Limb (tissue), 2 donors: ENCODE results near the gene MEF2D.

ENCODE experiments used
- DNase-seq, 2 donors: peaks; one replicate each; pipeline ENCODE4 v3.0.0-alpha.2; 2016; ENCODE audit errors: extremely low spot score in 2 of 2

Gene MEF2D

DNA sequence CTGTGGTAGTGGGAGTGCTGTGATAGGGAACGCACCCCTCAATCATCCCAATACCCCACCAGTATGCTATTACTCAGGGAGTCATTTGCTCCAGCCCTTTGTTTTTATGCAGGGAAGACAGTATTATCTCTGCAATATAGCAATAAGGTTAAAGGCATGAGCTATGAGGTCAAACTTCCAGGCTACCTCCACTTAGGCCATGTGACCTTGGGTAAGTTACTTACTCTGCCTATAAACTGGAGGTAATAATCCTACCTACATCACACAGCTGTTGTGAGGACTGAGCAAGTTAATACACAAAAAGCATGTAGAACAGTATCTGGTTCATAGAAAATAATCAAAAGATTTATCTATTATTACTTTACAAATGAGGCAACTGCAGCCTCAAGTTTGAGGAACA lies 30.1 kb downstream of the MEF2D start:
- DNase-seq = no peak

DNA sequence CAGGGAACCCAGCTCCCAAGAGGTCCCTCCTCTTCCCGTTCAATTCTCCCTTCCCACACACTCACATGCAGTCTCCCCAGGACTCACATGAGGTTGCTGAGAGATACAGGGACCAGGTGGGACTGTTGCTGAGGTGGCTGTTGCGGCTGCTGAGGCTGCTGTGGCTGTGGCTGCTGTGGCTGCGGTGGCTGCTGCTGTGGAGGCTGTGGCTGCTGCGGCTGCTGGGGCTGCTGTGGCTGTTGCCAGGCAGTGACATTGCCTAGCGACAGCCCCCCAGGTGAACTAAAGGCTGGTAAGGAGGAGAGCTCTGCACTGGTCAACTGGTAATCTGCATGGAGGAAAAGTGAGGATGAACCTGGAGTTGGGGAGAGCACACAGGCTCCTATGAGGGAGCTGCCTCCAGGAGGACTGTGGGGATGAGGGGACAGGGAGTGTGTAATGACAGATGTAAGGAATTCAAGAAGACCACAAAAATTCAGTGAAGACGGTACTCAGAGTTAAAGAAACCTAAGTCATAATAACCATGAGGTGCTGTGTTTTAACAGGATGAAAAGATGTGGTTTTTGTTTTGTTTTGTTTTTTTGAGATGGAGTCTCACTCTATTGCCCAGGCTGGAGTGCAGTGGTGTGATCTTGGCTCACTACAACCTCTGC lies 31.8 kb downstream of the MEF2D start:
- DNase-seq = no peak

DNA sequence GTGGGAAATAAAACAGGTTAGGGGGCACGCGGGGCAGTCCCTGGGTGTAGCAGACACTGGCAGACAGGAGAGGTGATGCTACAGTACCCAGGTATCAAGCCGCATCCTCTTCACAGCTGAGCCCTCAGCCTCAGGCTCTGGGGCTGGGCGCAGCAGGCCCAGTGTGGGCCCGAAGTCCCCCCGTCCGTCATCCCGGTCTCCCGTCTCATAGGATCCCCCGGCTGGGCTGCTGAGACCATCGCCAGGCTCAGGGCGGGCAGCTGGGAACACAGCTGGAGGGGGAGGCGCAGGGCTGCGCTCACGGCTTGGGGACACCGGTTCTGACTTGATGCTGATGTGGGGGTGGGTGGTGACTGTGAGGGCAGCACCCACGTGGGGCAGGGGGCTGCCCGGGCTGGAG lies 32.7 kb downstream of the MEF2D start:
- DNase-seq = no peak

DNA sequence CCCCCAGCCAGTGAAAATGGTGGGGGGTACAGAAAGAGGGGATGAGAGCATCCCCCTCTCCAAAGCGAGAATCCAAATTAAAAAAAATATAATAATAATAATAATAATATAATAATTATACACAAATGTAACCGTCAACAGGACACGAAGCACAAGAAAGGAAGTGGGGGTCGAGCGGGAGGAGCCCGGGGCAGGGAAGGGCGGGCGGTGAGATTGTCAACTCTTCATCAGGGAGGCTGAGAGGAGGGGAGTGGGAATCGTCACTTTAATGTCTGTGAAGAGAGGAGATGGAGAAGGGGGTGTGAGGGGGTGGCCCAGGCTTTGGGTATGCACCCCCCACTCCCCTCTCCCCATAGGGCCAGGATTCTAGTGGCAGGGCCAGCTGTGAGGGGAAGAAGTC lies 33.2 kb downstream of the MEF2D start:
- DNase-seq = no peak

DNA sequence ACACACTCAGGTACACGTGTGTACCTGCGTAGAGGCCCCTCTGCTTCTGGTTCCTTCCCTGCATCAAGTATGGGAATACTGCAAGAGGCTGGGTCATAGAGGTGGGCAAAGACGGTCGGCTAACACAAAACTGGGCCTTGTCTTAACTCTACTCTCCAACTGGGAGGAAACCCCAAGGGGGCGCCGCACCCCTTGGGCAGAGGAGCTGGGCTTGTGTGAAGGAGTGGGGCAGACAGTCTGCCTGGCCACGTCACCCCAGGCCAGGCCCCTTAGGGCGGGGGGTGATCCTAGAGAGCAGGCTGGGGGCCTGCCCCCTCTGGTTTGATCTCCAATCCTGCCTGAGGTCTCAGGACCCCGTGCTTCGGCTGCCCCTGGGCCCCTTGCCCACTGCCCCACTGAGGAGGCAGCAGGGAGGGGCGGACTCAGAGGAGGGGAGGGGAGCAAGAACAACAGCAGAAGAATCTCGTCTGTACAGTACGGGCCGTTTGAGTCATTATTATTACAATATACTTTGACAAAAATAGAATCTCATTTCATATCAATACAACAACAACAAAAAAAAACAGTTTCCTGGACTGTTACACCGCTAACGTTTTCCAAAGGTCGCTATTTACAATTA lies 34.7 kb downstream of the MEF2D start:
- DNase-seq = no peak

DNA sequence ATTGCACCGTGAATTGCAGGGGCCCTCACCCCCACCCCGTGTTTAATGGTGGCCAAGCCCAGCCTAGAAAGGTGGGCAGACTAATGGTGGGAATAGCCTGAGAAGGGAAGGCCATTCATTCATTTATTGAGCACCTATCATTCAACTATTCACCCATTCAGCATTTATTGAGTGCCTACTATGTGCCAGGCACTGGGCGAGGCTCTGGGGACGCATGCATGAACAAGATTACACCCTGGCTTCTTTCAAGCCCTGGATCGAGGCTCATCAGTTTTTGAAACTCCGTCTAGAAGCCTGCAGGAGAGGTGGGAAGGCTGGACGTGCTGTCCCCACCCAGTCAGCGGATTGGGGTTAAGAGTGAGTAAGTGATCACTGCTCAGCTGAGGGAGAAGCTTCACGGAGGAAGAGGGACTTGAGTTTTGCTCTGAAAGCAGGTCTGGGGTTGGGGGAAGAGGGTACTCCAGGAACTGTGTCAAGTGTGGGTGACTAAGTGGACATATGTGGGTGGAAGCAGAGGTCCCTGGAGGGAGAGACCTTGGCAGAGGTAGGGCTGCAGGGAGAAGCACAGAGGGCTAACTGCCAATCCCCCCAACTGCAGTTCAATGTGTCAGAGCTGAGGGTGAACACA lies 35.6 kb downstream of the MEF2D start:
- no peak for DNase-seq

DNA sequence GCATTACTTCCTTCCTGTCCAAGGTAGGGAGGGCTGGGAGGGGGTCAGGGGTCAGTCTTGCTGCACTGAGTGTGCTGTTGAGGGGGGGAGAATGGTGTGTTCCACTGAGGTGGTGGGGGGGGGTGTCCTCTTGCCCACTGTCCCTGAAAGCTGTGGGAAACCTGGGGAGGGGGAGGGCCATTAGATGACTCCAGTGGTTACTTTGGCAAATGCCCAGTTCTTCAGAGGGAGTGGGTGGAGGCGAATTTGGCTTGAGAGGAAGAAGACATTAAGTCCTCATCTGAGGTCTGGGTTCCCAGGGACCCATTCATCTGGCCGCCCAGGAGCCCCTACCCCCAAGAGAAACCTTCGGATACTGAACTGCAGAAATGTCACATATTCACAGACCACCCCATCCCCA lies 36.2 kb downstream of the MEF2D start:
- DNase-seq = no peak

DNA sequence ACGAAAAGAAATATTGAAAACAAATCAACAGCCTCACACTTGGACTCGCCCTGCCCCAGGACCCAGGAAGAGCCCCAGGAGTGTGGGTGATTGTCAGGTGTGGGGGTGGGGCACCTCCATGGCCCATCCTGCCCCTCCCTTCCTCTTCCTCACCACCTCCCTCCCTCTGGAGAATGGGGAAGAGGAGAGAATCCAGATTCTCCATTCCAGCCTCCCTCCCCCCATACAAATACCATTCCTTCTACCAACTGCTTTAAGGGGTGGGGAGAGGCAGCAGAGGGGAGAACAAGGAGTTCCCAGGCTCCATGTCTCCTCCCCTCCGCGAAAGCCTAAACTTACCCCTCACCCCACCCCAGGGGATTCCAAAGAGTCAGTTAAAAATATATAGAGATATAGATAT lies 36.7 kb downstream of the MEF2D start:
- DNase-seq = no peak

DNA sequence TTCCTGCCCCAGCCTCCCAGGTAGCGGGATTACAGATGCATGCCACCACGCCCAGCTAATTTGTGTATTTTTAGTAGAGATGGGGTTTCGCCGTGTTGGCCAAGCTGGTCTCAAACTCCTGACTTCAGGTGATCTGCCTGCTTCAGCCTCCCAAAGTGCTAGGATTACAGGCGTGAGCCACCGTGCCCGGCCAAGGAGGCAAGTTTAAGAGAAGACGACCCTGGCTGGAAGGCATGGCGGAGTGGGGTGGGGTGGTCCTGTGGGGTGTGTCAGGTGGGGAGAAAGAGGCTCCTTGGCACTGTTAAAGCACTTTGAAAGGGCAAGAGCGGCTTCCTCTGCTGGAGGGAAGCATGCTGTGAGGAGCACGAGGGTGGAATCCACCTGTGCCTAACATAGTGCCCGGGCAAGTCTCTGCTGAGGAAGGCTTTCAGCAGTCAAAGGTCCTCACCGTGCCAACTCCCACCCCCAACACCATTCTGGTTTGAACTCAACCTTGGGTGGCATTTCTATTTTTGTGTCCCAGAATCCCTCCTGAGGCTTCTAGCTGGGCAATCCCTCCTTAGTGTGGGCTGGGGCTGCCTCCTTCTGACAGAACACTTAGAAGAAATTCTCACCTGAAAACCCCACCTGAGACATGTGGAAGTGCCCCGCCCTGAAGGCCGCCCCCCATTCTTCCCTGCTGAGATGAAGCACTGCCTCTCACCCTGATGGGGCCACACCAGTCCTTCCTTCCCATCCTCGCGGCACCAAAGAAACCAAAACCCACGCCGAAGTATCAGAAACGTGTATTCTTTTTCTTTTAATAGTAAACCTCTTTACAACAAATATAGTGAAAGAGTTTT lies 37.4 kb downstream of the MEF2D start:
- no peak for DNase-seq

DNA sequence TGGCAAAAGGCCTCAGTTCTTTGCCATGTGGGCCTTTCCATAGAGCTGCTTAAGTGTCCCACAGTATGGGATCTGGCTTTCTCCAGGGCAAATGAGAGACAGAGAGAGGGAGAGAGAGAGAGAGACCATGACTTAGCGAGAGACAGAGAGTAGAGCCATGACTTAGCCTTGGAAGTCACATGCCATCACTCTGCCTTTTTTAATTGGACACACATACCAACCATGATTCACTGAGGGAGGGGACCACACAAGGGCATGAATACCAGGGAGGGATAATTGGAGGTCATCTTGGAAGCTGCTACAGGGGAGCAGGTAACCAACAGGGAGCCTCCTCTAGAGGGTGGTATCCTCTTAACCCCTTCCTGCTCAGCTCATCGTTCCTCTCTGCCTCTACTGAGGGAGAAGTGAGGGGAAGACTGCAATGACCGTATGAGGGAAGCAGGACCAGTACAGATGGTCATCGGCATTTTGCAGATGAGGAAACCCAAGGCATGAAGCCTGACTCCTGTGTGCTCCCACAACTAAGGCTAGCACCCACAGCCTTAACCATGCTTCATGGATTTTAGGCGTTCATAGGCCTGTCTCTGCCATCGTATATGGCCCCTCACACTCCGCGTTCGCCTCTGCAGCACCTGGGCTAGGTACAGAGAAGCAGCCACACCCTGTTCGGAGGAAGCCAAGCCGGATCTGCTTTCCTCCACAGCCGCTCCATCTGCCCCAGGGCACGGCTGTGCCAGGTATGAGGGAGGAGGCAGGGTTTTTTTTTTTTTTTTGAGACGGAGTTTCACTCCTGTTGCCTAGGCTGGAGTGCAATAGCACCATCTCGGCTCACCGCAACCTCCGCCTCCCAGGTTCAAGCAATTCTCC lies 38.6 kb downstream of the MEF2D start:
- no peak for DNase-seq

DNA sequence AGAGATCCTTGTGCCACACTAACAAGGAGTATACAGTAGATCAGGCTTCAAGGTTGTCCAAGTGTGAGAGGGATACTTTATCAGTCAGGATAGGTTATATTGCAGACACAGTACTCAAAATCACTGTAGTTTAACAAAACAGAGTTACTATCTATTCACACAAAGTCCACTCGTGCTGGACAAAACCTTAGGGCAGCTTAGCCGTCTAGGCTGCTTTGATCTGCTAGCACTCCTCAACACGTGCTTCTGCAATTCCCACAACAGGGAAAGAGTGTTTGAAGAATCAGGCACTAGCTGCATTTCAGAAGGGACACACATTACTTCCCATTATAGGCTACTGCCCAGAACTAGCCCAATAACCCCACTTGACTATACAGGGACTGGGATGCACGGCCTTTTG lies 39.5 kb downstream of the MEF2D start:
- no peak for DNase-seq

DNA sequence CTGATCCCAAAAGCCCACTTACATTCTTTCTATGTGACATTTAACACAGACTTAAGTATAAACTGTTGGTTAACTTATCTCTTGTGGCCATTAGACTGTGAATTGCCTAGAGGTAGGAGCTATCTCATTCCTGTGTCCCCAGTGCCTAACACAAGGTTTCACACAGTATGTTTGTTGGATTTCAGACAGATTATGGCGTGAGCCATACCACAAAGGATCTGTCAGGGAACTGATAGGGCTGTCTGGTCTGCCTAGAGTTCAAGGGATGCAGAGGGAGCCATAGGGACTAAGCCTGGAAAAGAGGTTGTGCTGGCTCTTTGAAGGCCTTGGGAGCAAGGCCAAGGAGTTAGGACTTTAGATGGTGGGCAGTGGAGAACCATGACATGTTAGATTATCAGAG lies 40.0 kb downstream of the MEF2D start:
- DNase-seq = no peak

DNA sequence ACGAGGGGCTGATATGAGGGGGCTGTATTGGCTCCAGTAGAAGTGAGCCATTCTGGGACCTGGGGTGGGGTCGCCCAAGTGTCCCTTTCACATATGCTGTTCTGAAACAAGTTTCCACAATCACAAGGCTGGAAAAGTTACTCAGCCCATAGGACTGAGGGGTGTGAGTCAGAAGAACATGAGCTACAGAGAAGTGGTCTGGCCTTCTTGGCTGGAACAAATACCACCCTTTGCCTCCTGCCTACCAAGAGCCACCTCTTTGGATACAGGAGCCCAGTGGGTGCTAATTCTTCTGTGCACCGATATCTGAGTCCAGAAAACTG lies 42.4 kb downstream of the MEF2D start:
- no peak for DNase-seq

DNA sequence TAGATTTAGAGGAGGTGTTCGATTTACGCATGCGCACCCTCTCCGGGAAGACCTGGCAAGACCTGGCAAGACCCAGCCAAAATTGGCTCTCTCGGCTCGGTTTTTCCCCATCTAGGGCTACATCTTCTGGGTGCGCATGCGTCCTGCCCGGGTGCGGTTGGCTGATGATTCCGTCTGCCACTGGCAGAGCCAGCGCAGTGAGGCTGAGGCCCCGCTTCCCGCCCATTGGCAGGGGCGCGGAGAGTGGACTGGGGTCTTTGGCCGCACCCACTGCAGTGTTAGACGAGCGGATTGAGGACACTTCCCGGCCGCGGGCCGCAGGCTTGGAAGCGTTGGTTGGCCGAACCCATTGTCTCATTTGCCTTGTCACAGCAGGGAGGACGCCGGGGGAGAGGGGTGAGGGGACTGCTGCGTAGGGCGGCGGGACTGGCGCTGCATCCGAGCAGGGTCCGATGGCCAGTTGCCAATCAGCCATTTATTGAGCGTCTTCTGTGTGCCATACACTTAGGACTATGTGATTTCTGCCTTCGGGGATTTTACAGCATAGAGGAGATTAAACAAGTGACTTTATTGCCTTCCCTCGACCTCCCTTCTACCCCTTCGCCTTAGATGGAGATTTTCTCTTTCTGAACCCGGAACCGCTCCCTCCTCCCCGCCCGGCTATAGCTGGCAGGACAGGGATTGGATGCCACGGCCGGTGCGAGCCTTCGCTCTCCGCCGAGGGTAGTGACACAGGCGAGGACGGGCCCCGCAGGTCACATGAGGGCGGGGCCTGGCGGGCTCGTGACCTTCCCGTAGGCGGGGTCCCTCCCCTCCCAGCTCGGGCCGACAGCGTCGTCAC lies 43.7 kb downstream of the MEF2D start:
- peak; percentile 93 to 96 for DNase-seq

DNA sequence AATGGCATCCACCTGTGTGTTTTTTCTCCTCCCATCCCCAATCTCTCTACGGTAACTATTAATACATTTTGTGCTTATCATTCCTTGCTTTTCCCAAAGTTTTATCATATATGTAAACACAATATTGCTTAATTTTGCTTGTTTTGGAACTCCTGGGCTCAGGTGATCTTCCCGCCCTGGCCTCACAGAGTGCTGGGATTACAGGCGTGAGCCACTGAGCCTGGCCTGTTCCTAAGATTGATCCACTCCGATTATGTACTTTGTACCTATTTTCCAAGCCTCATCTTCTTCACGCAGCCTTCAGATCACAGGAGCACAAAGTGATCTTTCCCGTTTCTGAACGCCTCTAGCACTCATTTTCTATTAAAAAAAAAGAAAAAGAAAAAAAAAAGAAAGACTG lies 45.2 kb downstream of the MEF2D start:
- no peak for DNase-seq

DNA sequence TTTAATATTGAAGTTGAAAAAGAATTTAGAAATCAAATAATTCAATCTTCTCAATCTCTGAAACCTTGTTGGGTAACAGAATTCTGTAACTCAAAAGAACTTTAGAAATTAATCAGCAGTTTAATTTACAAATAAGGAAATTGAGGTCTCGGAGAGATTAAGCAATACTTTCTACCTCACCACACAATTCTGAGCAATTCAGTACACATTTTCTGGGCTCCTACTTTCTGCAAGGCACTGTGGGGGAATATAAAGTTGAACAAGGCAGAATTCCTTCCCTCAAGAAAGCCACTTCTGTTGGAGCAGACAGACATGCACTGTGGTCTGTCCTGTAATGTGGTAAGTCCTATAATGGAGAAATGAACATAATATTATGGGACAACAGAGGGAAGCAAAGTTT lies 47.7 kb downstream of the MEF2D start:
- DNase-seq = no peak

DNA sequence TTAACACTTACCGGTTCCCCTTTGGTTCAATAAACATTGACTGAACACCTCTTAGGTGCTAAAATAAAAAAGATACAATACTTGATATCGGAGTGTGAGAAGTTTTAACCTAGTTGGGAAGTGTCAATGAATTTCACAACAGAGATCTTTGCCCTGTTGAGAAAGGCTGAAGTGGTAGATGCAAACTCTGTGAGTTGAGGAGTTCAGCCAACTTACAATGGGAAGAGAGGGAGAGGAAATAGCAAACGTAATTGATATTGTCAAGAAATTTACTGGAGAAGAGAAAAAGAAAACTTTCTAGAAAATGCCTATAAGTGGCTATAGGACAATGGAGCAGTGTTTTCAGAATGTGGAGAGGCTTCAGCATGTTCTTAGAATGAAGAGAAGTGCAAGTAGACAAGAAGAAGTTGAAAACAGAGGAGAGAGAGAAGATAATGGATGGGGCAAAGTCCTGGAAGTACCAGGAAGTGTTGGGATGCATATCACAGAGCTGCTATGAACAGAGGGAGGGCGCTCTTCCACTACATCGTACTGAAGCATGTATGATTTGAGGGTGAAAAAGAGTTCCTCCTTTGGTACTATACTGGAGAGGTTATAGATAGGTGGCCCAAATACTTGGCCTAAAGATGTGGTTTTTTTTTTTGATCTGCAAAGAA lies 48.9 kb downstream of the MEF2D start:
- DNase-seq = no peak

DNA sequence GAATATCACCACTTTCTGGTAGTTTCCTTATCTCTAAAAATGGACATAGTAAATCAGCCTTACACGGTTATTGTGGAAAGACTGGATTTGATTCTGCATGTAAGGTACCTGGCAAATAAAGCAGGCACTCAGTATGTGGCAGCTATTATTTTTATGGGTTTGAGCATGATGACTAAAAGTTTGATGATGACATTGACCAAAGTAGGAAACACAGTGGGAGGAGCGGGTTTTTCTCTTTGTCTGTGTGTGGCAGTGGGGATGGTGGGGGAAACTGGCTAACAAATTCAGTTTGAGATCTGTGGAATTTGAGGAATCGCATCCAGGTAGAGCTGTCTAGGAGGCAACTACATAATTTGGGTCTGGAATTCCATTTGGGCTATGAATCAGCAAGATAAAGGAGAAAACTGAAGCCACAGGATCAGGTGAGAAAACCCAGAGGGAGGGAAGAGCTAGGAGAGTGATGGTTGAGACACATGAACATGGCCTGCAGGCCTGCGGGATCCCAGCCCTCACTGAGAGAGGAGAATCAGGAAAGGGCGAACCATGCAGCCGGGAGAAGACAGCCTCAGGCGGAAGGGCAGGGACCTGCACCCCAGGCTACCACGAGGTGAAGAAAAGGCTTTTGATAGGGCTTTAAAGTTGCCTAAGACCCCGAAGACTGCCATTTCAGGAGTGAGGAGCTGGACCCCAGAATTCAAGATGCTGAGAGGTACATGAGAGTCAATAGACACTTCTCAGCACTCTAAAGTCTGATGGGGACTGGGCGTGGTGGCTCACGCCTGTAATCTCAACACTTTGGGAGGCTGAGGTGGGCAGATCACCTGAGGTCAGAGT lies 52.2 kb downstream of the MEF2D start:
- DNase-seq = no peak

DNA sequence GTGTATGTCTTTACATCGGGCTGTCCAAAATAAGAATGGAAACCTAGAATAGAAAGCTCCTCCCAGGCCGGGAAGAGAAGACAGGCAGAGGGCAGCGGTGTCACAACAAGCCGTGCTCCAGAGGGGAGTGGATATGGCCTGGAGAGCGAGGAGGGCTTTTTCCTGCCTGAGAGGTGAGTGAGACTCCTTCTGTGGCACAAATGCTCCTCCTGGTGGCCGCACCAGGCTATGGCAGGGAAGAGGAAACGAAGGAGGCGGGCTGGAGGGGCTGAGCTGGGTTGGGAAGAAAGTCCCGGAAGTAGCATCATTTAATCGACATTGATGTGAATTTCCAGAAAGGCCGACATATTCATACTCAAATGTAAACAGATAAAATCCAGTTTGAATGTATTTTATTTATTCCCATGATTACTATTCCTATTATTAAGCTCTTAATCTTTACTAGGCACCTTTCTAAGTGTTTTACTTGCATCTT lies 54.7 kb downstream of the MEF2D start:
- peak; percentile 75 to 91 for DNase-seq
